Activated CD4-positive, alpha-beta T cell treated with anti-CD3 and anti-CD28 coated beads, Interleukin-2, amount 50 U/mL, for 24 hours (primary cell): ENCODE data around the gene INPP4B.

ENCODE experiments used
- DNase-seq, 2 donors: peaks; one replicate each; pipeline ENCODE4 v3.0.0-alpha.2; 2020; ENCODE audit warnings: low read depth in 1 of 2, low spot score in 1 of 2

Gene INPP4B

DNA sequence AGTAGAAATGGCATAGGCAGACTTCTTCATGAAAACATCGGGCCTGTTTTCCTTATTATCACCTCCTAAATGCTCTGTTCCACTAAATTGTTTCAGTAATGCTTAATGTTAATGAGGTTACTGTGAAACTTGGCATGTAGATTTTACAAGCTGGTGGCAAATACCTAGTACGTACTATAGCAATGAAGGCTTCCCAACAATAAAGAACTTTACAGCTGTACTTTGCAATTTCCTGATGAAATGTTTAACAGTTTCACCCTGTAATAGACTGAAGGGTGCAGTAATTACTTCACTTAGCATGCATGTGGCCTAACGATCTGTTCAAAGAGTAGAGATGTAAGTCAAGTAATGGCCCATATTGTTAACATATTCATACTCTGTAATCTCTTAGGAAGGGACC, 685.0 kb downstream of the INPP4B start:
- DNase-seq: no peak

DNA sequence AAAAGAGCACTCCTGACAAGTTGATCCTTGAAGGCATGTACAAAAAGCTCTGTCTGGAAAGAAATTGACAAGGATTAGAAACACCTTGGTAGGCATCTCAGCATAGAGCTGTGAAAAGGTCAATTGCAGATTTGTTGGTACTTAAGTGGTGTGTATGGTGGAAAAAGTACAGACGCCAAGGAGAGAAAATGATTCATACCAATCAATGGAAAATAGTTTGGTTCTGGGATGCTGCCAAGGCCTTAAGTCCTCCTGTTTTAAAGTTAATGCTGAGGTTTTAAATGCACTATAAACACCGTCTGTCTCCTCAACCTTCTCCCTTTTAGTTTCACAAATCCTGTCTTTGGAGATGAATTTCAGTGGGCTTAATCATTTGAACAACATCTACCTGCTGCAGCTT, 685.6 kb downstream of the INPP4B start:
- DNase-seq: no peak

GRCh38 chr4:142158980-142159379, 687.1 kb downstream of the INPP4B start:
- DNase-seq: no peak

DNA sequence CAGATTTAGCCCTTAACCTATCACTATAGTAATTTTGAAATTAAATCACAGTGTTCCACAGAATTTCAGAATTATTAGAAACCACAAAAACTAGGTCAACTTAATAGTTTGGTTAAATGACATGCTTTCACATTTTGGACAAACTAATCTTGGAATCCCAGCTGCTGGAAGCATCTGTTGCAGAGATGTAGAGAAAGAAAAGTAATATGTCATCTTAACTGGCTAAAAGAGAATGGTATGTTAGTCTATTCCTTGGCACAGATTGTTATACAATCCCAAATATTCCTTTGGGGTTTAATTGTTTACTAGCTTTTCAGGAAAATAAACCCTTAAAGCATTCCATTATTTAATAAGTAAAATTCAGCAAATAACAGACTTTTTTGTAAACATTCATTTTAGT, 689.8 kb downstream of the INPP4B start:
- DNase-seq: no peak

DNA sequence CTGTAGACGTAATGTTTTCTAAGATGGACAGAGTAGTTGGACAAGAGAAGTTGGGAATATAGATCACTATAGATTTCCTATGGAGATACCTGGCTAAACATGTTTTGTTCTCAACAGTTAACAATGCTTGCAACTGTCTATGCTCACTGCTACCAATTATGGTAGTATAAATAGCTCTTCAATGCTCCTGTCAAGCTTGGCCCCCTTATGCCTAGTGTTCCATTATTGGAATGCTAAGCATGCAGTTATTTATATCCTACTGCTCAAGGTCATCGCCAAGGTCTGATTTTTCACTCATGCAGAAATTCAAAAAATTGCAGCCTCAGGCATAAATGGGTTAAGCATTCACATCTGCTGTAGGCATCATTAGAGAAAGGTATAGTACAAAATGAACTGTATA, 690.8 kb downstream of the INPP4B start:
- DNase-seq: no peak

GRCh38 chr4:142150483-142150882, 695.6 kb downstream of the INPP4B start:
- DNase-seq: no peak

GRCh38 chr4:142144813-142145212, 701.3 kb downstream of the INPP4B start:
- DNase-seq: no peak

- DNase-seq: no peak
Observed at GRCh38 chr4:142142366-142143054, 703.6 kb downstream of the INPP4B start.

DNA sequence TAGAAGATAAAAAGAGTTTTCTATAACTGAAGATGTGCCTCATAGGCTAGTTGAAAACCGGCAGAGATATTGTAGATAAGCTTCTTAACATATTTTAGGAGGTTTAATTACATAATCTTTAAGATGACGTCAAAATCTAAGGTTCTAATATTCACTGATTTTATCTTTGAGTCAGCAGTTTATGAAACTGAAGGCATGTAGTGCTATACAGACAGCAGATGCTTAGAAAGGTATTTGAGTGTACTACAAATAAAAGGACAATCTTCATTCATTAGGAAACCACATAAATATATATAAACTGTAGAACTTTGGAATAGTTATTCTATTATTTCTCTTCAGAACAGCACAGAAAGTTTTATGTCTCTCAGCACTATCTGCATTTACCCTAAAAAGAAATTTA, 704.9 kb downstream of the INPP4B start:
- DNase-seq: no peak

- DNase-seq: no peak
Observed at GRCh38 chr4:142130666-142131065, 715.4 kb downstream of the INPP4B start.

DNA sequence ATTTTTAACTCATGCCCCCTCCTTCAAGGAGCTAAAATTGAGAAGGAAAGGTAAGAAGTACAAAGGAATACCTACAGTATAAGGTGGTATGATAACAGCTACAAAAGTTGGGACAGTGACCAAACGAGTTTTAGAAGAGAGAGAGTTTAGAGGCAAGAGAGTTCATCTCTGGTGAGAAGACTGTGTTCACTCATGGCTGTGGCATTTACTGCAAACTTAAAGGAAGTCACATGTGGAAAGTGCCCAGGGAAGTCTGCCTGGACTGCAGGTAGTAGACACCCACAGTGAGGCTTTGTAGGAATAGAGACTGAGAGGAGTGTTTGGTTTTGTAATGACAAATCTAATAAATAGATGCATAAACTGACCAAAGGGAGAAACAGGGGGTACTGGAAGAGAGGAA, 716.2 kb downstream of the INPP4B start:
- DNase-seq: no peak

- DNase-seq: no peak
Observed at GRCh38 chr4:142129473-142129872, 716.6 kb downstream of the INPP4B start.

- no peak for DNase-seq
Observed at GRCh38 chr4:142128529-142128928, 717.6 kb downstream of the INPP4B start.

GRCh38 chr4:142126890-142127497, 719.1 kb downstream of the INPP4B start:
- peak in 1 of 2 donors; percentile 69 for DNase-seq

DNA sequence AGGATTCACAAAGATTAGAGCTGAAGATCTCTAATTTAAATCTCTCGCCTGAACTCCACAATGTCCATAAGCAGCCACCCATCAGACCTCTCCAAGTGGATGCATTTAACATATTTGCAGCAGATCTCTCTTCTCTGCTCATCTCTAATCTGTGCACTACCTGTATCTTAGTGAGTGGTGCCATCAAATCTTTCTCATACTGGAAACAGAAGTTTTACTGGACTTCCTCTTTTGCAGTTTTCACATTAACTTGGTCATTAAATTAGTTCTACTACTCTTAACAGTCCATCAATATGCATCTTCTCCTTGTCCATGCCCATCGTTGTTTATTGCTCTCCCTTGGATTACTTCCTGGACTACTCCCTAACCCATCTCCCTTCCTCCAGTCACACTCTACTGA, 721.2 kb downstream of the INPP4B start:
- no peak for DNase-seq

- DNase-seq: no peak
Observed at GRCh38 chr4:142121448-142122350, 724.4 kb downstream of the INPP4B start.

GRCh38 chr4:142120921-142121320, 725.2 kb downstream of the INPP4B start:
- no peak for DNase-seq

GRCh38 chr4:142112451-142112850, 733.6 kb downstream of the INPP4B start:
- DNase-seq: no peak

DNA sequence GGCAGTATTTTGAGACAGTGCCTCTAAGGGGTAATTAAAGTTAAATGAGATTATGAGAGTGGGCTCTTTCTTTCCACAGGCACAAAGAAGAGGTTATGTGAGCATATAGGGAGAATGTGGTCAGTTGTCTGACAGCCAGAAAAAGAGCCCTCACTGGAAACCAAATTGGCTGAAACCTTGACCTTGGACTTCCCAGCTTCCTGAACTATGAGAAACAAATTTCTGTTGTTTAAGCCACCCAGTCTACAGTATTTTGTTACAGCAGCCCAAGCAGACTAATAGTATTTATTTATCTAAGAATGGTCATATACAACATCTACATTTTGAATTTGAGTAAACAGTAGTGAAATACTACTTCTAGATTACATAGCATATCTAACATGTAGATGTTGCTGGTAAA, 736.0 kb downstream of the INPP4B start:
- no peak for DNase-seq

DNA sequence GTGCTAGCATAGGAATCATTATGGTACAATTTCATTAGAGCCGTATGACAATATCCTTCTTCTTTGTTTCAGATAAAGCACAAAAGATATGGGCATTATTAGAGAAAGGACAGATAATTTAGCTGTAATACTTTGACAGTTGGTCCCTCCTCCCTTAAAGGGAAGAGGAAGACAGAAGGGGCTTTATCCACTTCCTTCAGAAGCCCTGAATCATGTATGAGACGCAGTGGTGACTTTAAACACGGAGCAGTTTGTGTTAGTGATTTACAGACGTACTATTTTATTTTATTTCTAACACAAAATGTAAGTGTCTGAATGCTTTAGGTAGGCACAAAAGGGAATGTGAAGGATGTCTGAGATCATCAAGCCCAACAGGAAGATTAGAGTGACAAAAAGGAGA, 742.1 kb downstream of the INPP4B start:
- DNase-seq: no peak

DNA sequence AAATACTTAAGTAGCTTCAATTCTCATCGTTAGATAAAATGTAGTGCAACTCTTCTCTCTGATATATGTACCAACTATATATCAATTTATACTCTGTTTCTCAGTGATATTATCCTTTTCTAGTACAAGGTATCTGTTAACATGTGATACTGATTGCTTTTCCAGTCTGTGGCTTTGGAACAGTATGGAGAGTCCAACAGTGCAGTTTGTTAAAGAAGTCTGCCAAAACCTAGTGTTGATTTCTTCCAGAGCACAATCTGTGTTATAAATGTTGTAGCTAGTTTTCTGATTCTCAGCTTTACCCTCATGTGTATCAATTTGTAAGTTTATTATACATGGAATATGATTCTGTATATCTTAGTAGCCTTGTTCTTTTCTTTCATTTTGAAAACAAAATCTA, 744.7 kb downstream of the INPP4B start:
- no peak for DNase-seq

- no peak for DNase-seq
Observed at GRCh38 chr4:142100941-142101340, 745.2 kb downstream of the INPP4B start.
